GM21360 (cell line): ENCODE data around the gene HCRTR1.
"Not testable (repeated sequence)": the region's sequence is repeated elsewhere in the genome, so short reads cannot be mapped to it uniquely, and the experiment has no call there.

Experiments used
- ATAC-seq: cut with Tn5 transposase; IDR thresholded peaks from one replicate; pipeline ENCODE4 v1.9.1; 2021; ENCODE audit warnings: mild to moderate bottlenecking, moderate library complexity; ENCODE audit not compliant: unreplicated experiment

Gene HCRTR1

GRCh38 chr1:31581821-31582810 is 35.4 kb upstream of the HCRTR1 start:
- ATAC-seq: no peak

DNA sequence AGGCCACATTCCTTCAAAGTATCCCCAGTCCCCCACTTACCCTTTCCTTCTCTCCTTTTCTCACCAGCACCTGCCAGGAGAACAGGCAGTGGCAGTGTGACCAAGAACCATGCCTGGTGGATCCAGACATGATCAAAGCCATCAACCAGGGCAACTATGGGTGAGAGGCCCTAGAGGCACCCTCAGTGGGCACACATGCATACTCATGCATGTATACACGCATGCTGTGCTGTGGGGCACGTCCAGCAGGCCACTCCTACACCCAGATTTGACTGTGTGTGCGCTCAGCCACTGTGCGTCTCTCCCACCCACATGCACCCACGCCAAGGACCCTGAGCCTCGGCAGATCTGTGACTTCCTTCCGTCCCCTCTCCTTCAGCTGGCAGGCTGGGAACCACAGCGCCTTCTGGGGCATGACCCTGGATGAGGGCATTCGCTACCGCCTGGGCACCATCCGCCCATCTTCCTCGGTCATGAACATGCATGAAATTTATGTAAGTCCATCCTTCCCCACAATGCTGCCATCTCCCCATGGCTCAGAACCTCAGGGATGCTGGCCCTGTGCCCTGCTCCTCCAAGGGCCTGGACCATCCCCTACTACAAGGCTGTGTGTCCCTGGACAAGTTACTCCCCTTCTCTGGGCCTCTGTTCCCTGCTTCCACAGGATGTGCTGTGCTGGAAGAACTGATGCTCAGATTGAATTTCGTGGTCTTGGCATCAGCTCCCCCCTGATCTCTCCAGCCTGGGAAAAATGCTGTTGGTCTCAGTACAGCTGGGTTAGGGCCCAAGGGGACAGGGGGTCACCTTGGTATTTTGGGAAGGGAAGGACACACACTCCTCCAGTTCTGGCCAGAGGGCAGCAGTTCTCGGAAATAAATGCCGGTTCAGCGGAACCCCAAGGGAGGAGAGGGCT is 34.2 kb upstream of the HCRTR1 start:
- ATAC-seq: no peak

DNA sequence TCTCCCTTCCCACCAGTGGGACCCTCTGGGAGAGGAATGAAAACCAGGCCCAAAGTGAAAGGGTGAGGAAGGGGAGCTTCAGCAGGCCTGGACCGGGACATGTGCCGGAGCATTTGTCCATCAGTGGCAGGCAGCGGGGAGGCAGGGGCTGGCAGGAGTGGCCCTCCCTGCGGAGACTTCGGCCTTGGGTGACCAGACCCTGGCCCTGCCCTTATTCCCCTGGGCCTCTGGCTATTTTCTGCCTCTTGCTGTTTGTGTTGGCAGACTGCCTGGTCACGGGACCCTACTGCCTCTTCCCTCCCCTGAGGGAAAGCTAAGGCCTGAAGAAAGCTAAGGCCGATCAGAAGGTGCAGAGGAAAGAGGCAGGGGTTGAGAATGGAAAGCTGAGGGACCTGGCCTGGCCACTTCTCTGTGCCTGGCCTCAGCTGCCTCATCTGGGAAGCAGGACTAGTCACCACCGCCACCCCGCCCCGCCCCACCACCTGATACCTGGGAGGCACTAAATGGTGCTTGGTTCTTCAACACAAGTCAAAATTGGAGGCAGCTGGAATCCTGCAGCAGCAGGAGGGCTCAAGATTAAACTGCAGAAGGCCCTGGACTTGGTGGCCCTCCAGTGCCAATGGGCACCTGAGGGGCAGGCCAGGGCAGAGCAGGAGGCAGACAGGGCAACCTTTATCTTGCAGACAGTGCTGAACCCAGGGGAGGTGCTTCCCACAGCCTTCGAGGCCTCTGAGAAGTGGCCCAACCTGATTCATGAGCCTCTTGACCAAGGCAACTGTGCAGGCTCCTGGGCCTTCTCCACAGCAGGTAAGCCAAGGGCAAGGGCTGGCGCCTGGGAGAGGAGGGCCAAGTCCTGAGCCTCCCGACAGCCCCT is 33.3 kb upstream of the HCRTR1 start:
- no peak for ATAC-seq

DNA sequence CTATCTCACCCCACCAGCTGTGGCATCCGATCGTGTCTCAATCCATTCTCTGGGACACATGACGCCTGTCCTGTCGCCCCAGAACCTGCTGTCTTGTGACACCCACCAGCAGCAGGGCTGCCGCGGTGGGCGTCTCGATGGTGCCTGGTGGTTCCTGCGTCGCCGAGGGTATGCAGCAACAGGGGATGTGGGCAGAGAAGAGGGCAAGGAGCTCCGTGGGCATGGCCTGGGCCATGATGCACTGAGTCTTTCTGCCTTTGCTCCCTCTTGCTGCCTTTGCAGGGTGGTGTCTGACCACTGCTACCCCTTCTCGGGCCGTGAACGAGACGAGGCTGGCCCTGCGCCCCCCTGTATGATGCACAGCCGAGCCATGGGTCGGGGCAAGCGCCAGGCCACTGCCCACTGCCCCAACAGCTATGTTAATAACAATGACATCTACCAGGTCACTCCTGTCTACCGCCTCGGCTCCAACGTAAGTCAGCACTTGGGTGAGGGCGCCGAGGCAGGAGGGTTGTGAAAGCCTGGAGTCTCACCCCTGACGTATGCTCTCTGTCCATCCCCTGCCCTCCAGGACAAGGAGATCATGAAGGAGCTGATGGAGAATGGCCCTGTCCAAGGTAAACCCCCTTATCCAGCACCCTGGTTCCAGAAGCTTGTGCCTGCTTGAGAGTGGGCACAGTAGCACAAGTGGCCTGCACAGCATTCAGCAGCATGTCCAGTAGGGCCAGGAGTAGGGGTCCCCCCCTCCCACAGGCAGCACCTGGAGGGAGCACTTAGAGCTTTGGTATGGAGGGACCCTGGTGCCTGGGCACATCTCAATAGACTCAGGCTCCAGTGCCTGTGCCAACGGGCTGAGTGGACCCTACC is 32.4 kb upstream of the HCRTR1 start:
- no peak for ATAC-seq

- ATAC-seq: no peak
These were observed 31.6 kb upstream of the HCRTR1 start for GRCh38 chr1:31585736-31586365.

DNA sequence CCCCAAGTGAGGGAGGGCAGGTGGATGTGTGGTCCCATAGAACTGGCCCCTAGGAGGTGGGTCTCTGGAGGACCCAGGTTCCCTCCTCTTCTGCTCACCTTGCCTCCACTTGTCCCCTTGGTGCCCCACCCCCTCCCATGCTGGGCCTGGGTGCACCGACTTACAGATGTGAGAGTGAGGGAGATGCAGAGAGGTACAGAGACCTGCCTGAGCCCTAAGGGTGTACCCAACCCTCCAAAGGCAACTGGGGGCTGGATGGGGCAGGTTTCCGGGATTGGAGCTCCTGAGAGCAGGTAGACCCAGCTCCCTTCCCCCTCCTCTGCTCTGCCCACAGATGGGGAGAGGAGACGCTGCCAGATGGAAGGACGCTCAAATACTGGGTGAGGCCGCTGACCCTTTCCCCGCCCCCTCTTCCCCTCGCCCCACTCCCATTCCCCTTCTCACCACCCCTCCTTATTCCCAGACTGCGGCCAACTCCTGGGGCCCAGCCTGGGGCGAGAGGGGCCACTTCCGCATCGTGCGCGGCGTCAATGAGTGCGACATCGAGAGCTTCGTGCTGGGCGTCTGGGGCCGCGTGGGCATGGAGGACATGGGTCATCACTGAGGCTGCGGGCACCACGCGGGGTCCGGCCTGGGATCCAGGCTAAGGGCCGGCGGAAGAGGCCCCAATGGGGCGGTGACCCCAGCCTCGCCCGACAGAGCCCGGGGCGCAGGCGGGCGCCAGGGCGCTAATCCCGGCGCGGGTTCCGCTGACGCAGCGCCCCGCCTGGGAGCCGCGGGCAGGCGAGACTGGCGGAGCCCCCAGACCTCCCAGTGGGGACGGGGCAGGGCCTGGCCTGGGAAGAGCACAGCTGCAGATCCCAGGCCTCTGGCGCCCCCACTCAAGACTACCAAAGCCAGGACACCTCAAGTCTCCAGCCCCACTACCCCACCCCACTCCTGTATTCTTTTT is 30.8 kb upstream of the HCRTR1 start:
- ATAC-seq: no peak

GRCh38 chr1:31587328-31587699 is 30.2 kb upstream of the HCRTR1 start:
- ATAC-seq: not testable (repeated sequence)

DNA sequence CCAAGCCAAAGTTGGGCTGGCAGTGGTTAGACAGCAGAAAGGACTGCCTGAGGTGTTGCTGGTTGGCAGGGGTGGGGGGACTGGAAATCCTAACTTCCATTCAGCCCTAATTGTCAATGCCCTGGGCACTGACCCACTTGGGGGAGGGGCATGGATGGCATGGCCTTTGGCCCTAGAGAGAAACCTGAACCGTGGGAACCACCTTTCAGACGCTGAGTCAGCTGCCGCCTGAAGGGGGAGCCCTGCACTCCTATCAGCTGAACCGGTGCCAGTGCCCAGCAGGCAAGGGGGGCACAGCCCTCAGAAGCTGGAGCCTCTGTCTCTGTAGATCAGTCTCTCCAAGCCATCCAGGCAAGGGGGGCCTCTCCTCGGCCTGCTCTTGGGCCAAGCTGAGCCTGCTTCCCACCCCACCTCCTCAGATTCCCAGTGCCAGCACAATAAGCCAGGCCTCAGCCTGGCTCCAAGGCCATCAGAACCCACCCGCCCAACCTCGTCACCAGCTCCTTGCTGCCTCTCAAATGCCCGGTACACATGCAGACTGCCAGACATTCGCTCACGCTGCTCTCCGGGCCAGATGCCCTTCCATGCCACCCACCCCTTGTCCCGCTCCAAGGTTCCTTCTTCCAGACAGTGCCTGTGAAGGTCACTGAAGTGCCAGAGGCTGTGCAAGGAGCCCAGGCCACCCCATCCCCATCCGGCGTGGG is 29.6 kb upstream of the HCRTR1 start:
- ATAC-seq: no peak

DNA sequence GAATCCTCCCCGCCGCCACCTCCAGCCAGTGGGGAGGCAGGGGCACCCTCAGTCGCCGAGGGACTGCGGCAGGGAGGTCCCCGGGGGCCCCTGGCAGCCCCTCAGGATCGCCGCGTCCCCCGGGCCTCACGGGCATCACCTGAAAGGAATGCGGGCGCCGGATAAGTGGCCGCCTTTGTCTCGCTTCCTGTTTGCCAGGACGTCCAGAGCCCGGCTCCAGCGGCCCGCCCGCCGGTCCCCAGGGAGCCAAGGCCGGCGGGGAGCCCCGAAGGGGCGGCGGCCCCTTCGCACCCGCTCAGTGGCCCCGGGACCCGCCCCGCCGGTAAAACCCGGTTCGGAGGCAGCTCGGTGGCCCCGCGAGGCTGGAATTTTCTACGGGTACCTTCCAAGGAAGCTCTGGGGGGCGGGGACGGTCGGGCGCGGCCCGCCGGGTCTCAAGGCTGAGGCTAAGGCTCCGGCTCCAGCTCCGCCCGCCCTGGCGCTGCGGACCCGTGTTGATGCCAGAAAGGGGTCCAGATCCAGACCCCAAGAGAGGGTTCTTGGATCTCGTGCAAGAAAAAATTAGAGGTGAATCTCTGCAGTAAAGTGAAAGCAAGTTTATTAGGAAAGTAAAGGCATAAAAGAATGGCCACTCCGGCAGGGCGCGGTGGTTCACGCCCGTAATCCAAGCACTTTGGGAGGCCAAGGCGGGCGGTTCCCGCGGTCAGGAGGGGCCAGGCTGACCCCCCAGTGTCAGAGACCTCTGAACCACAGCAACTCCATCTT is 28.6 kb upstream of the HCRTR1 start:
- no peak for ATAC-seq

DNA sequence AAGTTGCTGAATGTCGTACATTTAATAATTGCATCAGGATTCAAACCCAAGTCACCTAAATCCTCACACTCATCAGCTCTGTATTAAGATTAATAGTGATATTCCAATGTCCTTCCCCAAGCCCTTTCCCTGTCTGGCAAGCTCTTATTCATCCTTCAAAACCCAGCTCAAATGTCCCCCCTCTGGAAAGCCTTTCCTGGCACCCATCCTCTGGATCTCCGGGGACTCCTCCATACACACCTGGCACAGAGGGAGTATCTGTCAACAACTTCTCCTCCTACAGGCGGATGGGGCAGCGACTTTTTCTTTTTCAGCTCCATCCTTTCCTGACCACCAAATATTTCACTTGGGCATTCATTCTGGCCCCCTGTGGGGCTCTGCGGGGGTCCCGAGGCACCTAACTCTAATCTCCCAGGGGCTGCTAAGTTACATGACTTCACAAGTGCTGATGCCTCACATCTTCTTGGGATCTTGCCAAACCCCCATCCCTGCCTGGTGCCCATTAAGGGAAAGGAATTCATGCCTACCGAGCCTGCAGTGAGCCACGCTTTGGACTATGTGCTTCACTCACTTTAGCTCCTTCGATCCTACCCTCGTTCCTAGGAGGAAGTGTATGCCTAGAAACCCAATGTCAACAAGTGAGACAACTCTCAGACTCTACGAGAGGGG is 25.9 kb upstream of the HCRTR1 start:
- no peak for ATAC-seq

GRCh38 chr1:31592132-31592531 is 25.4 kb upstream of the HCRTR1 start:
- ATAC-seq: no peak

- ATAC-seq: no peak
These were observed 24.3 kb upstream of the HCRTR1 start for GRCh38 chr1:31593136-31593665.

- no peak for ATAC-seq
These were observed 23.5 kb upstream of the HCRTR1 start for GRCh38 chr1:31593770-31594632.

GRCh38 chr1:31595836-31596736 is 21.4 kb upstream of the HCRTR1 start:
- ATAC-seq: no peak
